ENCODE results near the gene ACTG2. TPM values are rescaled to one million over a fixed set of nuclear protein-coding genes. Genes with fewer than 3 reads are reported as not detected.
A peak's percentile ranks its signal among the peaks of the same experiment; 100 is the strongest.

The ACTG2 gene
- total RNA-seq, 1 donor from 2014 or later = 0.19 TPM

- H3K27me3 Mint-ChIP-seq = peaks cover 9% of the 10 kb centered on the region
- no peak overlapping the region for H3K4me3 Mint-ChIP-seq (ENCODE audit: low read depth)
- H3K9me3 Mint-ChIP-seq (ENCODE audit: low read depth) = no peaks in the 10 kb centered on the region
- TF ChIP-seq CTCF (IDR thresholded peaks at IDR 0.05; ENCODE audit: unreplicated experiment) = no peak
- H3K4me1 Mint-ChIP-seq (ENCODE audit: low read depth) = peaks cover 1% of the 10 kb centered on the region
- no peak overlapping the region for H3K27ac Mint-ChIP-seq
- DNase-seq (ENCODE audit: low spot score, unreplicated experiment) = no peak
- H3K36me3 Mint-ChIP-seq (ENCODE audit: insufficient read depth) = no peaks in the 10 kb centered on the region
Measured at GRCh38 chr2:73894475-73894850, 1.7 kb downstream of the ACTG2 start.

- Mint-ChIP-seq H3K4me3 (ENCODE audit: low read depth) (no peak overlapping the region), H3K9me3 (ENCODE audit: low read depth) (no peaks in the 10 kb centered on the region), H3K27ac (peak overlapping the region; percentile 84), H3K27me3 (peaks cover 9% of the 10 kb centered on the region), H3K36me3 (ENCODE audit: insufficient read depth) (no peaks in the 10 kb centered on the region), H3K4me1 (ENCODE audit: low read depth) (peaks cover 1% of the 10 kb centered on the region)
- no peak for TF ChIP-seq CTCF (IDR thresholded peaks at IDR 0.05; ENCODE audit: unreplicated experiment)
- DNase-seq (ENCODE audit: low spot score, unreplicated experiment) = no peak
Measured at GRCh38 chr2:73894877-73895276, 2.1 kb downstream of the ACTG2 start.

- Mint-ChIP-seq H3K4me3 (ENCODE audit: low read depth) (no peak overlapping the region), H3K36me3 (ENCODE audit: insufficient read depth) (no peaks in the 10 kb centered on the region), H3K27ac (no peak overlapping the region), H3K4me1 (ENCODE audit: low read depth) (peaks cover 1% of the 10 kb centered on the region), H3K9me3 (ENCODE audit: low read depth) (no peaks in the 10 kb centered on the region), H3K27me3 (peaks cover 9% of the 10 kb centered on the region)
- TF ChIP-seq CTCF (IDR thresholded peaks at IDR 0.05; ENCODE audit: unreplicated experiment) = no peak
- DNase-seq (ENCODE audit: low spot score, unreplicated experiment) = no peak
Measured at GRCh38 chr2:73895473-73895872, 2.7 kb downstream of the ACTG2 start.

- H3K27ac Mint-ChIP-seq = no peak overlapping the region
Measured at GRCh38 chr2:73896362-73897239, 3.8 kb downstream of the ACTG2 start.

GRCh38 chr2:73897240-73897583 lies 4.4 kb downstream of the ACTG2 start:
- no peak for DNase-seq (ENCODE audit: low spot score, unreplicated experiment)
- no peak overlapping the region for H3K27ac Mint-ChIP-seq
- H3K36me3 Mint-ChIP-seq (ENCODE audit: insufficient read depth) = no peaks in the 10 kb centered on the region
- H3K27me3 Mint-ChIP-seq = peaks cover 10% of the 10 kb centered on the region
- H3K9me3 Mint-ChIP-seq (ENCODE audit: low read depth) = no peaks in the 10 kb centered on the region
- H3K4me1 Mint-ChIP-seq (ENCODE audit: low read depth) = peaks cover 1% of the 10 kb centered on the region
- no peak overlapping the region for H3K4me3 Mint-ChIP-seq (ENCODE audit: low read depth)
- no peak for TF ChIP-seq CTCF (IDR thresholded peaks at IDR 0.05; ENCODE audit: unreplicated experiment)

More at GRCh38 chr2:73896362-73897239, 3.8 kb downstream of the ACTG2 start:
- Mint-ChIP-seq H3K9me3 (ENCODE audit: low read depth) (no peaks in the 10 kb centered on the region), H3K27me3 (peaks cover 8% of the 10 kb centered on the region), H3K4me3 (ENCODE audit: low read depth) (no peak overlapping the region), H3K4me1 (ENCODE audit: low read depth) (peaks cover 1% of the 10 kb centered on the region), H3K36me3 (ENCODE audit: insufficient read depth) (no peaks in the 10 kb centered on the region)
- no peak for DNase-seq (ENCODE audit: low spot score, unreplicated experiment)
- TF ChIP-seq CTCF (IDR thresholded peaks at IDR 0.05; ENCODE audit: unreplicated experiment) = no peak
